K562 (cell line): ENCODE measurements around the gene CDKN1C. TPM values are rescaled to one million over a fixed set of nuclear protein-coding genes. Genes with fewer than 3 reads are reported as not detected.
A peak's percentile ranks its signal among the peaks of the same experiment; 100 is the strongest.

ENCODE experiments used
- ARID3A ChIP-seq: IDR thresholded peaks from 2 replicates; pipeline ENCODE4 v1.6.1; 2012; ENCODE audit warnings: low read depth, low read length, improper control_type of control experiment, borderline replicate concordance
- BCLAF1 ChIP-seq, 2 experiments: fragments of 450-650 bp in 1 of 2; IDR thresholded peaks; 2 replicates each; pipeline ENCODE4 v1.6.1; 2011 to 2017; ENCODE audit warnings: low read depth in 2 of 2, antibody characterized with exemption in 1 of 2, borderline replicate concordance in 1 of 2, low read length in 1 of 2, mild to moderate bottlenecking in 1 of 2, mixed read lengths in 1 of 2; ENCODE audit not compliant: control insufficient read depth in 1 of 2
- CBX8 ChIP-seq: fragments of 200-600 bp; sonication (generic); IDR thresholded peaks from 2 replicates; pipeline ENCODE4 v1.6.1; 2012; ENCODE audit warnings: borderline replicate concordance, mixed run types, low read depth, mild to moderate bottlenecking, moderate library complexity, mixed read lengths, low read length, control low read depth, inconsistent platforms; ENCODE audit not compliant: poor library complexity, severe bottlenecking; ENCODE audit errors: extremely low read depth
- EHMT2 ChIP-seq: fragments of 450-650 bp; IDR thresholded peaks from 2 replicates; pipeline ENCODE4 v1.6.1; 2018; ENCODE audit warnings: antibody characterized with exemption
- HMGXB4 ChIP-seq: sonication (generic); formaldehyde crosslinking; IDR thresholded peaks from 2 replicates; pipeline ENCODE4 v1.8.1; 2023; ENCODE audit warnings: mild to moderate bottlenecking, missing genetic modification reagents
- PYGO2 ChIP-seq: fragments of 450-650 bp; IDR thresholded peaks from 2 replicates; pipeline ENCODE4 v1.6.1; 2016; ENCODE audit warnings: mild to moderate bottlenecking, missing genetic modification characterization, moderate library complexity, missing compliant biosample characterization
- RNF219 ChIP-seq: fragments of 250-450 bp; sonication (Bioruptor Pico); IDR thresholded peaks from 2 replicates; pipeline ENCODE4 v1.5.0; 2022; ENCODE audit warnings: mild to moderate bottlenecking
- SMAD4 ChIP-seq: fragments of 250-450 bp; sonication (Bioruptor Pico); conservative IDR thresholded peaks from 2 replicates; pipeline ENCODE4 v1.8.0; 2021; ENCODE audit warnings: inconsistent platforms, mild to moderate bottlenecking, moderate library complexity
- SP2 ChIP-seq: IDR thresholded peaks from 2 replicates; pipeline ENCODE4 v1.6.1; 2011; ENCODE audit warnings: mild to moderate bottlenecking, low read depth, low read length, moderate library complexity; ENCODE audit not compliant: poor library complexity, severe bottlenecking; ENCODE audit errors: extremely low read depth
- THAP12 ChIP-seq: fragments of 250-450 bp; sonication (Bioruptor Pico); IDR thresholded peaks from 2 replicates; pipeline ENCODE4 v1.9.0; 2021; ENCODE audit warnings: mild to moderate bottlenecking, inconsistent platforms
- U2AF2 ChIP-seq: fragments of 200-400 bp; formaldehyde crosslinking; optimal IDR thresholded peaks from 2 replicates; pipeline ENCODE3; 2017; ENCODE audit warnings: low read depth, mild to moderate bottlenecking, low read length
- ZEB2 ChIP-seq: fragments of 450-650 bp; IDR thresholded peaks from 2 replicates; pipeline ENCODE4 v1.6.1; 2016
- polyA plus RNA-seq, 8 experiments: library from polyadenylated mRNA; depleted of rRNA in 4 of 8; stranded (reverse) in 5 of 8; unstranded in 3 of 8; fragments of >200 nt; fragmentation: Nextera tagmentation in 2 of 8; fragmentation: Illumina TruSeq in 1 of 8; extraction: Ambion mirVana in 2 of 8; extraction: Trizol in 1 of 8; gene quantifications; 2 replicates each; pipeline versions ENCODE4 v1.2.1 to v1.2.3, GENCODE V29; 2011 to 2014; ENCODE audit warnings: inconsistent platforms in 1 of 8, missing spikeins in 1 of 8
- total RNA-seq, 7 experiments: library from RNA; depleted of rRNA in 6 of 7; stranded (reverse); fragments of >200 nt in 6 of 7; fragmentation: Illumina TruSeq in 2 of 7; extraction: Trizol in 2 of 7; gene quantifications; 2 replicates each; pipeline versions ENCODE4 v1.2.1 to v1.2.3, GENCODE V29; 2011 to 2021; ENCODE audit warnings: low replicate concordance in 1 of 7

CDKN1C gene
- total and polyA plus RNA-seq, 9 of the 15 experiments (the other 6 are each of a cell fraction or from before 2014, with no cell fraction given), result 2.8 to 21.1 (median 9.3) TPM

GRCh38 chr11:2898366-2899079 is 12.9 kb upstream of the CDKN1C start (continued):
- no peak for TF ChIP-seq RNF219 (CRISPR knock-in tag)
- TF ChIP-seq ARID3A, result no peak
- no peak for TF ChIP-seq CBX8
- no peak for TF ChIP-seq ZEB2
- TF ChIP-seq EHMT2, result 0 out of 2 replicates have a peak, but pooled peaks have one; percentile 41
- TF ChIP-seq HMGXB4 (CRISPR knock-in tag), result no peak
- no peak for TF ChIP-seq BCLAF1 (IDR thresholded peaks at IDR 0.05; ENCODE audit: borderline replicate concordance in 1 of 2, control insufficient read depth in 1 of 2, low read depth in 2 of 2, low read length in 1 of 2)
- no peak for TF ChIP-seq SP2
- no peak for TF ChIP-seq PYGO2 (tag)
- TF ChIP-seq U2AF2, result no peak
- TF ChIP-seq SMAD4, result peak; percentile 85
- TF ChIP-seq THAP12, result no peak
